MCF 10A (cell line): ENCODE data around the gene PDE6H. TPM values are rescaled to one million over a fixed set of nuclear protein-coding genes. Genes with fewer than 3 reads are reported as not detected.
A peak's percentile ranks its signal among the peaks of the same experiment; 100 is the strongest.

ENCODE experiments used
- BruUV-seq: library from RNA; stranded (reverse); fragments of 400-500 nt; replicated peaks from 2 replicates; lab custom pipeline; 2021; lab: Mats Ljungman, UMichigan
- CTCF ChIA-PET: fragments of 300-600 bp; sonication (Branson Sonifier 250); formaldehyde crosslinking; extraction: SDS; loops from one replicate; lab custom pipeline; 2021; ENCODE audit warnings: antibody characterized with exemption, inconsistent platforms; lab: Yijun Ruan, JAX
- POLR2A ChIA-PET: fragments of 300-600, 350-650 bp; sonication (Branson Sonifier 250); formaldehyde crosslinking; extraction: SDS; loops from one replicate; lab custom pipeline; 2020; ENCODE audit warnings: antibody characterized with exemption, inconsistent platforms; lab: Yijun Ruan, JAX
- DNase-seq: peaks from one replicate; pipeline ENCODE4 v3.0.0-alpha.2; 2018; ENCODE audit not compliant: unreplicated experiment
- H3K27ac Mint-ChIP-seq: one replicate; pipeline ENCODE4 v1.8.0; 2022; ENCODE audit warnings: mild to moderate bottlenecking, low read depth, mixed read lengths; ENCODE audit not compliant: unreplicated experiment
- H3K27me3 Mint-ChIP-seq: one replicate; pipeline ENCODE4 v1.8.0; 2022; ENCODE audit warnings: mixed read lengths; ENCODE audit not compliant: insufficient read depth, unreplicated experiment
- H3K36me3 Mint-ChIP-seq: one replicate; pipeline ENCODE4 v1.8.0; 2022; ENCODE audit warnings: mild to moderate bottlenecking, moderate library complexity, mixed read lengths; ENCODE audit not compliant: insufficient read depth, unreplicated experiment
- H3K4me1 Mint-ChIP-seq: one replicate; pipeline ENCODE4 v1.8.0; 2022; ENCODE audit warnings: mixed read lengths; ENCODE audit not compliant: insufficient read depth, unreplicated experiment
- H3K4me3 Mint-ChIP-seq: one replicate; pipeline ENCODE4 v1.8.0; 2022; ENCODE audit warnings: mild to moderate bottlenecking, moderate library complexity, mixed read lengths; ENCODE audit not compliant: unreplicated experiment
- H3K9me3 Mint-ChIP-seq: one replicate; pipeline ENCODE4 v1.8.0; 2022; ENCODE audit warnings: mixed read lengths; ENCODE audit not compliant: unreplicated experiment
- CTCF ChIP-seq: fragments of 200-600 bp; IDR thresholded peaks from one replicate; pipeline ENCODE4 v1.8.0; 2022; ENCODE audit warnings: antibody characterized with exemption, mild to moderate bottlenecking; ENCODE audit not compliant: unreplicated experiment
- intact Hi-C: fragments of 100-400 bp; cut with micrococcal nuclease; formaldehyde crosslinking; loops from 2 replicates; pipeline ENCODE4 v1.14.1; 2022
- total RNA-seq: library from RNA; stranded (reverse); gene quantifications from 2 replicates; pipeline ENCODE4 v1.2.3, GENCODE V29; 2022

The PDE6H gene
- total RNA-seq, 1 experiment from 2014 or later: not detected

DNA sequence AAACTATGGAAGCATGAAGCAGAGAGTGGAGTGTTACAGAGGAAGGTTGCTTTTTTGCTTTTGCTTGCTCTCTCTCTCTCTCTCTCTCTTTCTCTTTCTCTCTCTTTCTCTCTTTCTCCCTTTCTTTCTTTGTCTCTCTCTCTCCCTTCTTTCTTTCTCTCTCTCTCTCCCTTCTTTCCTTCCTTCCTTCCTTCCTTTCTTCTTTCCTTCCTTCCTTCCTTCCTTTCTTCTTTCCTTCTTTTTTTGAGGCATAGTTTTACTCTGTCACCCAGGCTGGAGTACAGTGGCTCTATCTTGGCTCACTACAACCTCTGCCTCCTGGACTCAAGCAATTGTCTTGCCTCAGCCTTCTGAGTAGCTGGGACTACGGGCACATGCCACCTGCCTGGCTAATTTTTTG, 19.1 kb upstream of the PDE6H start:
- H3K4me3 Mint-ChIP-seq: no peak overlapping the region
- CTCF ChIA-PET: no interaction called here
- no peak for DNase-seq
- H3K4me1 Mint-ChIP-seq: peaks cover 41% of the 10 kb centered on the region
- no peaks in the 10 kb centered on the region for H3K27me3 Mint-ChIP-seq
- intact Hi-C loops: no loop called here
- BruUV-seq: no TSS peak
- H3K27ac Mint-ChIP-seq: peak overlapping the region; percentile 77
- H3K9me3 Mint-ChIP-seq: no peaks in the 10 kb centered on the region
- TF ChIP-seq CTCF: no peak
- POLR2A ChIA-PET: interaction anchor here (0.6 to 0.7 kb wide), 3 partner anchors 38 to 128 kb away, joined by 3 to 4 read pairs (median 3); no protein-coding TSS in a partner anchor
- H3K36me3 Mint-ChIP-seq: no peaks in the 10 kb centered on the region

GRCh38 chr12:14954269-14954668, 18.6 kb upstream of the PDE6H start:
- Mint-ChIP-seq H3K9me3 (no peaks in the 10 kb centered on the region), H3K27ac (peak overlapping the region; percentile 77), H3K4me1 (peaks cover 39% of the 10 kb centered on the region), H3K4me3 (no peak overlapping the region), H3K27me3 (no peaks in the 10 kb centered on the region), H3K36me3 (no peaks in the 10 kb centered on the region)
- no peak for TF ChIP-seq CTCF
- DNase-seq: no peak
- intact Hi-C loops: no loop called here
- POLR2A ChIA-PET: interaction anchor here (0.6 to 0.7 kb wide), 3 partner anchors 38 to 129 kb away, joined by 3 to 4 read pairs (median 3); no protein-coding TSS in a partner anchor
- no TSS peak for BruUV-seq
- CTCF ChIA-PET: interaction anchor here (0.6 kb wide), 1 partner anchor 673 kb away, joined by 3 read pairs; no protein-coding TSS in a partner anchor

GRCh38 chr12:14956024-14956891, 16.6 kb upstream of the PDE6H start:
- H3K9me3 Mint-ChIP-seq: no peaks in the 10 kb centered on the region
- H3K36me3 Mint-ChIP-seq: no peaks in the 10 kb centered on the region
- POLR2A ChIA-PET: interaction anchor here (0.6 to 0.9 kb wide), 2 partner anchors 11 to 18 kb away, joined by 3 to 4 read pairs; partner anchors contain the start of gene ERP27
- CTCF ChIA-PET: interaction anchor here (0.7 to 1.3 kb wide), 2 partner anchors 111 to 186 kb away, joined by 4 to 5 read pairs; no protein-coding TSS in a partner anchor
- H3K4me1 Mint-ChIP-seq: peaks cover 31% of the 10 kb centered on the region
- no peak overlapping the region for H3K4me3 Mint-ChIP-seq
- no peak for DNase-seq
- TF ChIP-seq CTCF: no peak
- no peaks in the 10 kb centered on the region for H3K27me3 Mint-ChIP-seq
- intact Hi-C loops: no loop called here
- H3K27ac Mint-ChIP-seq: no peak overlapping the region
- BruUV-seq: no TSS peak

DNA sequence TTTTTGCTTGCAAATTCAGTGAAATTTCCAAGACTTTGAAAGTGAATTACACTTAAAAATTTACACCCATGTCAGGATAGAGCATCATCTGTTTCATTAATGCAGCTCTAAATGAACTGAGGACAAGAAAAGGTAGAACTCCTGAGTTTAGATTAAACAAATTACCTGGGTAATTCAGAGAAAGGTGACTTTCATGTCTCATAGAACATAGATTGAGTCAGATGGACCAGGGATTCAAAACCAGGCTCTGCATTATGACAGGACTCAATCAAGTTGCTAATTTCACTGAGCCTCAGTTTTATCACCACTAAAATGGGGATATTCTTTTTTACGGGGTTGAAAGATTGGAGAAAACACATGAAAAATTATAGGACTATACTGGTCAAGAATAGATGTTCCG, 15.9 kb upstream of the PDE6H start:
- ChIA-PET POLR2A (interaction anchor here (0.7 to 0.9 kb wide), 2 partner anchors 10 to 159 kb away, joined by 3 to 4 read pairs; no protein-coding TSS in a partner anchor), CTCF (interaction anchor here (0.7 to 1.3 kb wide), 3 partner anchors 111 to 576 kb away, joined by 3 to 5 read pairs (median 4); no protein-coding TSS in a partner anchor)
- Mint-ChIP-seq H3K27me3 (no peaks in the 10 kb centered on the region), H3K27ac (no peak overlapping the region), H3K4me3 (no peak overlapping the region), H3K9me3 (no peaks in the 10 kb centered on the region), H3K4me1 (peaks cover 29% of the 10 kb centered on the region), H3K36me3 (no peaks in the 10 kb centered on the region)
- BruUV-seq: no TSS peak
- intact Hi-C loops: no loop called here
- no peak for TF ChIP-seq CTCF
- no peak for DNase-seq
